GM12891 (cell line): ENCODE results near the gene EXOG.

Source experiments
- PAX5 ChIP-seq: IDR thresholded peaks from 2 replicates; pipeline ENCODE4 v1.6.1; 2011; ENCODE audit warnings: low read length, moderate library complexity, mild to moderate bottlenecking; ENCODE audit not compliant: insufficient read depth, severe bottlenecking
- POLR2A ChIP-seq: IDR thresholded peaks from 2 replicates; pipeline ENCODE4 v1.6.1; 2011; ENCODE audit warnings: low read depth, low read length, control low read depth
- POLR2AphosphoS5 ChIP-seq: IDR thresholded peaks from 2 replicates; pipeline ENCODE4 v1.6.1; 2011; ENCODE audit warnings: low read depth, low read length, control low read depth
- POU2F2 ChIP-seq: IDR thresholded peaks from 2 replicates; pipeline ENCODE4 v1.6.1; 2011; ENCODE audit warnings: low read depth, mild to moderate bottlenecking, control low read depth, low read length, moderate library complexity
- SPI1 ChIP-seq: IDR thresholded peaks from 2 replicates; pipeline ENCODE4 v1.6.1; 2011; ENCODE audit warnings: low read depth, low read length, control low read depth
- TAF1 ChIP-seq: IDR thresholded peaks from 2 replicates; pipeline ENCODE4 v1.6.1; 2011; ENCODE audit warnings: low read depth, low read length, control low read depth

DNA sequence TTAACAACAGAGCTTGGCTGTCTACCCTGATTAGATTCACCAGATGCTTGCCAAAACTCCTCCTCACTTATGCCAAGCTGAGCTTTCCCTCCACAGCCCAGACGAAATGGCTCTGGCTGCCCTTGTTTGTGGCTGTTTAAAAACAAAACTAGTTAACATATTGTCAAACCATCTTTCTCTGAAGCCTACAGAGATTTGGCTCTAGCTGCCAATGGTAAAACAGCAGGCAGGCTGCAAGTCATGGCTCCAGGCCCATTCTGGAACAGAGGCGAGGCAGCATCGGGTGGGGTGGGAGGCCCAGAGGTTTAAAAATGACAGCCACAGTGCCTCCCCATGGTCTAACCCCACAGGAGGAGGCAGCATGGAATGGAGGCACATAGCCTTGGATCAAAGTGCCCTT is 77.4 kb downstream of the EXOG start:
- TF ChIP-seq POLR2A (no peak), SPI1 (no peak), POLR2AphosphoS5 (no peak), TAF1 (no peak), POU2F2 (no peak), PAX5 (no peak)
